ENCODE results near the gene VAT1. TPM values are rescaled to one million over a fixed set of nuclear protein-coding genes. Genes with fewer than 3 reads are reported as not detected.

Gene VAT1
- total RNA-seq, 1 donor from 2014 or later = 413 TPM

DNA sequence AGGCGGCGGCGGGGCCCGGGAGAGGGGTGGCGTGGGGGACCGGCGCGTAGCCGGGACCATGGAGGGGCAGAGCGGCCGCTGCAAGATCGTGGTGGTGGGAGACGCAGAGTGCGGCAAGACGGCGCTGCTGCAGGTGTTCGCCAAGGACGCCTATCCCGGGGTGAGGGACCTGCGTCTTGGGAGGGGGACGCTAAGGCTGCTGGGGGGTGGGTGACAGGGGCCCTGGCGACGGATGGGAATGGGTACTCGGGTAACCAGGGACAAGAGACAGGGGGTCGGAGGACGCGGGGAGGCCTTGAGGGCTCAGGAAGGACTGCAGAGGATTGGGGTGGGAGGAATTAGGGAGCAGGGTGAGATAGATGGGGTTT, 3.1 kb upstream of the VAT1 start:
- peaks cover 9% of the 10 kb centered on the region for H3K27me3 Mint-ChIP-seq (ENCODE audit: unreplicated experiment)
- H3K4me1 Mint-ChIP-seq (ENCODE audit: low read depth, unreplicated experiment) = peaks cover 34% of the 10 kb centered on the region
- no peak for DNase-seq
- H3K9me3 Mint-ChIP-seq (ENCODE audit: unreplicated experiment) = peaks cover 8% of the 10 kb centered on the region
- peak overlapping the region; percentile 92 for H3K27ac Mint-ChIP-seq (ENCODE audit: unreplicated experiment)
- peak overlapping the region; percentile 89 for H3K4me3 Mint-ChIP-seq (ENCODE audit: unreplicated experiment)
- TF ChIP-seq, protein P1, sequence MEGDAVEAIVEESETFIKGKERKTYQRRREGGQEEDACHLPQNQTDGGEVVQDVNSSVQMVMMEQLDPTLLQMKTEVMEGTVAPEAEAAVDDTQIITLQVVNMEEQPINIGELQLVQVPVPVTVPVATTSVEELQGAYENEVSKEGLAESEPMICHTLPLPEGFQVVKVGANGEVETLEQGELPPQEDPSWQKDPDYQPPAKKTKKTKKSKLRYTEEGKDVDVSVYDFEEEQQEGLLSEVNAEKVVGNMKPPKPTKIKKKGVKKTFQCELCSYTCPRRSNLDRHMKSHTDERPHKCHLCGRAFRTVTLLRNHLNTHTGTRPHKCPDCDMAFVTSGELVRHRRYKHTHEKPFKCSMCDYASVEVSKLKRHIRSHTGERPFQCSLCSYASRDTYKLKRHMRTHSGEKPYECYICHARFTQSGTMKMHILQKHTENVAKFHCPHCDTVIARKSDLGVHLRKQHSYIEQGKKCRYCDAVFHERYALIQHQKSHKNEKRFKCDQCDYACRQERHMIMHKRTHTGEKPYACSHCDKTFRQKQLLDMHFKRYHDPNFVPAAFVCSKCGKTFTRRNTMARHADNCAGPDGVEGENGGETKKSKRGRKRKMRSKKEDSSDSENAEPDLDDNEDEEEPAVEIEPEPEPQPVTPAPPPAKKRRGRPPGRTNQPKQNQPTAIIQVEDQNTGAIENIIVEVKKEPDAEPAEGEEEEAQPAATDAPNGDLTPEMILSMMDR (IDR thresholded peaks at IDR 0.05; ENCODE audit: partially characterized antibody, unreplicated experiment) = no peak
- no peaks in the 10 kb centered on the region for H3K36me3 Mint-ChIP-seq (ENCODE audit: unreplicated experiment)

DNA sequence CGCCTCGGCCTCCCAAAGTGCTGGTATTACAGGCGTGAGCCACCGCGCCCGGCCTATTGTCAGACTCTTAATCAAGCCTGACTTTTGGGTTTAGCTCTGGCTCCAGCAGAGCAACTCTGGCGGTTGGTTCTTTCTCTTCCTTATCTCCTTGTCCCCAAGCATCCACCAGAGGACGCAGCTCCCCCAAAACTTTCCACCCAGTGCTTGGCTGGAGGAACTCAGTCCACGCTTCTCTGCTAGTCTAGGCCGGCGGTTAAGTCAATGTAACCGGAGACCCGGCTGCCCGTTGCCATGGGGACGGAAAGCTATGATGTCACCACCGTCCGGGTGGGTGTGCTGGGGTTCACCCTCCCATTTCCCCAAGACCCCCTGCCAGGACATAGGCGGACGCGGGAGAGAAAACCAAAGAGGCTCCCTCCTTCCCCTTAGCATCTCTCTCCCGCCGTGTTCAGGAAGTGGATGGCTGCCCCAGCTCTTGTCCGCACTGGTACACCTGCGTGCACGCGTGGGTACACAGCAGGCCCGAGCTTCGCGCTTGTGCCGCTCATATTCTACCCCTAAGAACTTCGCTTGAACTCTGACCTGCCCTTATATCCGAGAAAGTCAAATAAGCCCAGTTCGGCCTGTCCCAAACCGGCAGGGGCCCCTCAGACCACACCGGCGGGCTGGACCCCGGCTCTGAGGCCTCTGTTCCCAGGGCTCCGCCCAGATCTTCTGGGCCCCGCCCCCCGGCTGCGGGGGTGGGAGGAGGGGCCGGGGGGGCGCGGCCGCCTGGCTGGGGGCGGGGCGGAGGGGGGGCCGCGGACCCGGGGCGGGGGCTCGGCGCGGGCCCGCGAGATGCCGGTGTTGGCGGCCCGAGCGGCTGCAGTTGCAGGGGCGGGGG, 2.5 kb upstream of the VAT1 start, which contains the start of gene RND2:
Gene RND2, plus strand, starts transcription at position 825 of the 883 bp plus-strand sequence. CDS start 117 bp downstream, outside the sequence.
- peaks cover 8% of the 10 kb centered on the region for H3K9me3 Mint-ChIP-seq (ENCODE audit: unreplicated experiment)
- H3K36me3 Mint-ChIP-seq (ENCODE audit: unreplicated experiment) = no peaks in the 10 kb centered on the region
- H3K27me3 Mint-ChIP-seq (ENCODE audit: unreplicated experiment) = peaks cover 9% of the 10 kb centered on the region
- H3K4me3 Mint-ChIP-seq (ENCODE audit: unreplicated experiment) = peak within 1 kb of the TSS; percentile 98
- peak within 1 kb of the TSS; percentile 98 for H3K27ac Mint-ChIP-seq (ENCODE audit: unreplicated experiment)
- DNase-seq = peak; percentile 89
- TF ChIP-seq, protein P1 (IDR thresholded peaks at IDR 0.05; ENCODE audit: partially characterized antibody, unreplicated experiment) = peak; percentile 54
- H3K4me1 Mint-ChIP-seq (ENCODE audit: low read depth, unreplicated experiment) = peaks cover 34% of the 10 kb centered on the region

DNA sequence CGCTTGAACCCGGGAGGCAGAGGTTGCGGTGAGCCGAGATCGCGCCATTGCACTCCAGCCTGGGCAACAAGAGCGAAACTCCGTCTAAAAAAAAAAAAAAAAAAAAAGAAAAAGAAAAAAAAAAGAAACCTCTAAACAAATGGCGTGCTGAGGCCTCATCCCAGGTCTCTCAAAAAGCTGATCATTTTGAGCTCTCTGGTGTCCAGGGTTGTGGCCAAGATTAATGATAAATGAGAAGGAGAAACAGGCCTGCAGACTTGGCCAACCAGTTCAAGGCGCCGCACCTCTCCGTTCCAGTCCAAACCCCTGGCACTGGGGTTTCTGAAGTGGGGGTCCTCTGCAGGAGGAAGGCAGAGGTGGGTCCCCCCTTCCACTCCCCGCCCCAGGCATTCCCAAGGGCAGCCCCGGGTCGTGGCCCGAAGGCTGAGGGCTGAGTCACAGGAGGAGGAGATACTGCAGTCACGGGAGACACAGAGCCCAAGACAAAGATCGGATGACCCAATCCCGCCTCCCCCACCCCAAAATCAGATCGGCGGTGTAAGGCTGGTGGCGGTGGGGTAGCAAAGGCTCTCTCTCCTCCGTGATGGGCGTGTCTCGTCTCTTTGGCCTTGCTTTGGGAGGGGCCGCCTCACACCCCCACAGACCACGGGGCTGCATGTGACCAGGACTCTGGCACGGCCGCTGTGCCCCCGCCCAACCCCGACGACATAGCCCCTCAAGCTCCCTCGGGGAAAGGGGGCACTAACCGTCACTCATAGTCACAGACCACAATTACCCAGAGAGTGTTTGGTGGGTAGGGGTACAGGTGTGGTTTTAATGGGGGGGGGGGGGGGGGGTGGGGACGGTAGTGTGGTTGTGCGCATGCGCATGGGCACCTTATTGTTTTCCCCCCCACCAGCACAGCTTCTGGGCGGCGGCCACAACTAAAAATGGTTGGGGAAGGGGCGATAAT, 1.1 kb downstream of the VAT1 start:
- peaks cover 5% of the 10 kb centered on the region for H3K9me3 Mint-ChIP-seq (ENCODE audit: unreplicated experiment)
- peaks cover 20% of the 10 kb centered on the region for H3K4me1 Mint-ChIP-seq (ENCODE audit: low read depth, unreplicated experiment)
- peaks cover 14% of the 10 kb centered on the region for H3K27me3 Mint-ChIP-seq (ENCODE audit: unreplicated experiment)
- TF ChIP-seq, protein P1 (IDR thresholded peaks at IDR 0.05; ENCODE audit: partially characterized antibody, unreplicated experiment) = no peak
- DNase-seq = peak; percentile 68
- peak overlapping the region; percentile 95 for H3K27ac Mint-ChIP-seq (ENCODE audit: unreplicated experiment)
- peak overlapping the region; percentile 95 for H3K4me3 Mint-ChIP-seq (ENCODE audit: unreplicated experiment)
- no peaks in the 10 kb centered on the region for H3K36me3 Mint-ChIP-seq (ENCODE audit: unreplicated experiment)

DNA sequence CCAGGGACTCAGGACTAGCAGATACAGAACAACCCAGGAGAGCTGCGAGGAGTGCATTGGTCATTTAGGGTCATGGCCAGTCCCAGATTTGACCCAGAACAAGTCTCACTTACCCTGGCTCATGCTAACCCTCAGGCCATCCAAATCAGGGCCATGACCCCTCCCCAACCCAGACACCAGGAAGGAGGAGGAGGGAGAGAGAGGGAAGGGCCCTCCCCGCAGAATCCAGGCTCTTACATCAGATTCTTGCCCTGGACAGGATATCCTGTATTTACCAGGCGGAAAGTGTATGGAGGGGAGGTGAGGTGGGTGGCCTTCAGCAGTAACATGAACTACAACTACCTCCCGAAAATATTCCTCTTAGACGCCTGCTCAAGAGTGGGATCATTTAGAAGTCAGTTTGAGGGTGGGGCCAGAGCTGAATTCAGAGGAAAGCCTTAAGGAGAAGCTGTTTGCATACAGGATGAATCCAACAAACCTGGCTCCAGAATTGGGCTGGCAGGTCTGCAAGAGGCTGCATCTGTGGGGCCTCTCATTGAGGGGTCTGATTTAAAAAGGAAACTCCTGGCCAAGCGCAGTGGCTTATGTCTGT, 2.1 kb downstream of the VAT1 start:
- TF ChIP-seq, protein P1 (IDR thresholded peaks at IDR 0.05; ENCODE audit: partially characterized antibody, unreplicated experiment) = no peak
- H3K4me3 Mint-ChIP-seq (ENCODE audit: unreplicated experiment) = peak overlapping the region; percentile 95
- H3K4me1 Mint-ChIP-seq (ENCODE audit: low read depth, unreplicated experiment) = peaks cover 20% of the 10 kb centered on the region
- H3K36me3 Mint-ChIP-seq (ENCODE audit: unreplicated experiment) = no peaks in the 10 kb centered on the region
- H3K9me3 Mint-ChIP-seq (ENCODE audit: unreplicated experiment) = peaks cover 8% of the 10 kb centered on the region
- H3K27me3 Mint-ChIP-seq (ENCODE audit: unreplicated experiment) = peaks cover 14% of the 10 kb centered on the region
- no peak for DNase-seq
- peak overlapping the region; percentile 95 for H3K27ac Mint-ChIP-seq (ENCODE audit: unreplicated experiment)

All from glutamatergic neuron (in vitro differentiated cells).